Measurements from ENCODE around the gene EGF. TPM values are rescaled to one million over a fixed set of nuclear protein-coding genes. Genes with fewer than 3 reads are reported as not detected.

The EGF gene
- polyA plus RNA-seq, 1 donor from 2014 or later, result not detected

DNA sequence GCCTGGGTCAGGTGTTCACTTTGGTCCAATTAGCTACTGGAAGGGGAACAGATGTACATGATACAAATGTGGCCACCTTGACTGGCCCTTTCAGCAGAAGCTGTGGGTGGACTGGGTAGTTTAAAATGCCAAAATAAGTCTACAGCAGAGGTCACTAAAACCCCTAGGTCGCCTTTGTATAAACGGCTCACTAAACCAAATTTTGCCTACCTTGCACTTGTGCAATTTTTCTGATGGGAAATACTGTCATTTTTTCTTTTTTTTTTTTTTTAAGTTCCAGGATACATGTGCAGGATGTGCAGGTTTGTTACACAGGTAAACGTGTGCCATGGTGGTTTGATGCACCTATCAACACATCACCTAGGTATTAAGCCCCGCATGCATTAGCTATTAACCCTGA, 109.8 kb downstream of the EGF start:
- H3F3A ChIP-seq (ENCODE audit: insufficient read depth, low read length, poor library complexity, severe bottlenecking), result no peaks in the 10 kb centered on the region
- TF ChIP-seq POLR2AphosphoS5 (IDR thresholded peaks at IDR 0.05) (no peak), EP300 (conservative IDR thresholded peaks at IDR 0.05; ENCODE audit: poor library complexity, severe bottlenecking) (no peak), SMC3 (conservative IDR thresholded peaks at IDR 0.05; ENCODE audit: poor library complexity) (no peak), RAD21 (conservative IDR thresholded peaks at IDR 0.05) (no peak)
- TF ChIP-seq, protein P1, sequence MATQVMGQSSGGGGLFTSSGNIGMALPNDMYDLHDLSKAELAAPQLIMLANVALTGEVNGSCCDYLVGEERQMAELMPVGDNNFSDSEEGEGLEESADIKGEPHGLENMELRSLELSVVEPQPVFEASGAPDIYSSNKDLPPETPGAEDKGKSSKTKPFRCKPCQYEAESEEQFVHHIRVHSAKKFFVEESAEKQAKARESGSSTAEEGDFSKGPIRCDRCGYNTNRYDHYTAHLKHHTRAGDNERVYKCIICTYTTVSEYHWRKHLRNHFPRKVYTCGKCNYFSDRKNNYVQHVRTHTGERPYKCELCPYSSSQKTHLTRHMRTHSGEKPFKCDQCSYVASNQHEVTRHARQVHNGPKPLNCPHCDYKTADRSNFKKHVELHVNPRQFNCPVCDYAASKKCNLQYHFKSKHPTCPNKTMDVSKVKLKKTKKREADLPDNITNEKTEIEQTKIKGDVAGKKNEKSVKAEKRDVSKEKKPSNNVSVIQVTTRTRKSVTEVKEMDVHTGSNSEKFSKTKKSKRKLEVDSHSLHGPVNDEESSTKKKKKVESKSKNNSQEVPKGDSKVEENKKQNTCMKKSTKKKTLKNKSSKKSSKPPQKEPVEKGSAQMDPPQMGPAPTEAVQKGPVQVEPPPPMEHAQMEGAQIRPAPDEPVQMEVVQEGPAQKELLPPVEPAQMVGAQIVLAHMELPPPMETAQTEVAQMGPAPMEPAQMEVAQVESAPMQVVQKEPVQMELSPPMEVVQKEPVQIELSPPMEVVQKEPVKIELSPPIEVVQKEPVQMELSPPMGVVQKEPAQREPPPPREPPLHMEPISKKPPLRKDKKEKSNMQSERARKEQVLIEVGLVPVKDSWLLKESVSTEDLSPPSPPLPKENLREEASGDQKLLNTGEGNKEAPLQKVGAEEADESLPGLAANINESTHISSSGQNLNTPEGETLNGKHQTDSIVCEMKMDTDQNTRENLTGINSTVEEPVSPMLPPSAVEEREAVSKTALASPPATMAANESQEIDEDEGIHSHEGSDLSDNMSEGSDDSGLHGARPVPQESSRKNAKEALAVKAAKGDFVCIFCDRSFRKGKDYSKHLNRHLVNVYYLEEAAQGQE (IDR thresholded peaks at IDR 0.05; ENCODE audit: borderline replicate concordance), result no peak
- no peaks in the 10 kb centered on the region for H3K27me3 ChIP-seq (ENCODE audit: insufficient read depth, low read depth, low read length)
- no peak overlapping the region for H3K4me2 ChIP-seq (ENCODE audit: low read length)
- H3K9me3 ChIP-seq (ENCODE audit: low read length), result no peaks in the 10 kb centered on the region
- no peak overlapping the region for H3K4me3 ChIP-seq (ENCODE audit: low read length)
- no peaks in the 10 kb centered on the region for H3K36me3 ChIP-seq (ENCODE audit: insufficient read depth, low read length)
- no peaks in the 10 kb centered on the region for H4K20me1 ChIP-seq (ENCODE audit: insufficient read depth)
- no peaks in the 10 kb centered on the region for H3K9me2 ChIP-seq (ENCODE audit: insufficient read depth, low read length)
- H3K79me2 ChIP-seq (replicated peaks; ENCODE audit: insufficient read depth, low read length), result no peaks in the 10 kb centered on the region
- no peak overlapping the region for H3K27ac ChIP-seq (ENCODE audit: low read length)
- H3K9ac ChIP-seq (ENCODE audit: low read length), result no peak overlapping the region
- no peak overlapping the region for H2AFZ ChIP-seq (ENCODE audit: low read depth, low read length)

DNA sequence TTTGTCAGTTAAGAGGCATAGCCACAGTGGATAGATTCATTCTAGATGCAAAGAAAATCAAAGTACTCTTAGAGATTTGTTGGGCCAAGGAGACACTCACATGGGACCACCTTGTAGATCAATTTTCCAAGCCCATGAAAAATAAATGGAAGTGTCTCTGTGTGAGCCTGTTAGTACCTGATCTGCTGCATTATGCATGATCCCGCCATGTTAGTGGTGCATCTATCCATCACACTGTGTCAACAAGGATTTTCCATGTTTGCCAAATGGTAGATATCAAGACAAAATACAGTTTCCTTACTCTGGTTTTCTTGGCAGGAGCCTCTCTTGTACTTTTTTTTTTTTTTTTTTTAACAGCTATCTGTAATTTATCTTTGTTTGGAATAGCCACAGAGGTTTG, 112.4 kb downstream of the EGF start:
- Histone ChIP-seq H4K20me1 (ENCODE audit: insufficient read depth) (no peaks in the 10 kb centered on the region), H3K27ac (ENCODE audit: low read length) (no peak overlapping the region), H3K4me3 (ENCODE audit: low read length) (no peak overlapping the region), H3F3A (ENCODE audit: insufficient read depth, low read length, poor library complexity, severe bottlenecking) (no peaks in the 10 kb centered on the region), H3K36me3 (ENCODE audit: insufficient read depth, low read length) (no peaks in the 10 kb centered on the region), H3K79me2 (replicated peaks; ENCODE audit: insufficient read depth, low read length) (no peaks in the 10 kb centered on the region), H3K4me2 (ENCODE audit: low read length) (no peak overlapping the region), H3K9me2 (ENCODE audit: insufficient read depth, low read length) (no peaks in the 10 kb centered on the region), H3K9me3 (ENCODE audit: low read length) (no peaks in the 10 kb centered on the region), H3K9ac (ENCODE audit: low read length) (no peak overlapping the region), H2AFZ (ENCODE audit: low read depth, low read length) (no peak overlapping the region), H3K27me3 (ENCODE audit: insufficient read depth, low read depth, low read length) (no peaks in the 10 kb centered on the region)
- TF ChIP-seq EP300 (conservative IDR thresholded peaks at IDR 0.05; ENCODE audit: poor library complexity, severe bottlenecking) (peak; percentile 71), POLR2AphosphoS5 (IDR thresholded peaks at IDR 0.05) (peak; percentile 53), TAF1 (IDR thresholded peaks at IDR 0.05; ENCODE audit: low read depth) (no peak), MXI1 (conservative IDR thresholded peaks at IDR 0.05; ENCODE audit: poor library complexity, severe bottlenecking) (no peak), EZH2 (IDR thresholded peaks at IDR 0.05; ENCODE audit: borderline replicate concordance, insufficient read depth, low read length, poor library complexity, severe bottlenecking) (no peak)
- TF ChIP-seq, protein P1 (IDR thresholded peaks at IDR 0.05; ENCODE audit: borderline replicate concordance), result no peak
